ENCODE data around the gene LTBP2.
A peak's percentile ranks its signal among the peaks of the same experiment; 100 is the strongest.

LTBP2 gene

GRCh38 chr14:74595006-74595735, 16.9 kb downstream of the LTBP2 start:
- DNase-seq (ENCODE audit: low read depth): peak; percentile 93
- no peak for TF ChIP-seq CTCF (conservative IDR thresholded peaks at IDR 0.05; ENCODE audit: low read length)
- no peak overlapping the region; the same call in 1 of the 2 replicates for H3K4me3 ChIP-seq (ENCODE audit: low read length)

- H3K4me3 ChIP-seq (ENCODE audit: low read length): peak overlapping the region; percentile 20
- DNase-seq (ENCODE audit: low read depth): no peak
- TF ChIP-seq CTCF (conservative IDR thresholded peaks at IDR 0.05; ENCODE audit: low read length): no peak
Observed at GRCh38 chr14:74594606-74595005, 17.4 kb downstream of the LTBP2 start.

- H3K4me3 ChIP-seq (ENCODE audit: low read length): no peak overlapping the region
- DNase-seq (ENCODE audit: low read depth): no peak
- no peak for TF ChIP-seq CTCF (conservative IDR thresholded peaks at IDR 0.05; ENCODE audit: low read length)
Observed at GRCh38 chr14:74594029-74594428, 18.0 kb downstream of the LTBP2 start.

- DNase-seq (ENCODE audit: low read depth): peak; percentile 65
- no peak overlapping the region for H3K4me3 ChIP-seq (ENCODE audit: low read length)
- no peak for TF ChIP-seq CTCF (conservative IDR thresholded peaks at IDR 0.05; ENCODE audit: low read length)
Observed at GRCh38 chr14:74593241-74593953, 18.6 kb downstream of the LTBP2 start.

GRCh38 chr14:74592476-74593201, 19.4 kb downstream of the LTBP2 start:
- no peak for DNase-seq (ENCODE audit: low read depth)
- no peak for TF ChIP-seq CTCF (conservative IDR thresholded peaks at IDR 0.05; ENCODE audit: low read length)
- H3K4me3 ChIP-seq (ENCODE audit: low read length): no peak overlapping the region

- H3K4me3 ChIP-seq (ENCODE audit: low read length): no peak overlapping the region
- peak; percentile 65 for DNase-seq (ENCODE audit: low read depth)
- no peak for TF ChIP-seq CTCF (conservative IDR thresholded peaks at IDR 0.05; ENCODE audit: low read length)
Observed at GRCh38 chr14:74591899-74592298, 20.1 kb downstream of the LTBP2 start.
